Activated T-cell treated with anti-CD3 and anti-CD28 coated beads, Interleukin-2, amount 50 U/mL, for 1 hour (primary cell): ENCODE measurements around the gene GGA1.
"Not testable (repeated sequence)": the region's sequence is repeated elsewhere in the genome, so short reads cannot be mapped to it uniquely, and the experiment has no call there.

ENCODE experiments used
- DNase-seq: peaks from one replicate; pipeline ENCODE4 v3.0.0-alpha.2; 2020

The GGA1 gene

GRCh38 chr22:37610153-37610475, 1.5 kb downstream of the GGA1 start:
- DNase-seq: not testable (repeated sequence)

GRCh38 chr22:37610480-37611129, 2.0 kb downstream of the GGA1 start:
- DNase-seq: no peak

GRCh38 chr22:37611207-37611606, 2.6 kb downstream of the GGA1 start:
- DNase-seq: no peak

- no peak for DNase-seq
Observed at GRCh38 chr22:37616201-37617083, 7.8 kb downstream of the GGA1 start.

GRCh38 chr22:37617431-37617830, 8.8 kb downstream of the GGA1 start:
- no peak for DNase-seq

- no peak for DNase-seq
Observed at GRCh38 chr22:37618072-37618656, 9.5 kb downstream of the GGA1 start.

- DNase-seq: no peak
Observed at GRCh38 chr22:37618674-37619073, 10.0 kb downstream of the GGA1 start.

GRCh38 chr22:37619991-37620390, 11.4 kb downstream of the GGA1 start:
- no peak for DNase-seq

GRCh38 chr22:37621352-37621860, 12.8 kb downstream of the GGA1 start:
- DNase-seq: no peak

- peak; percentile 82 for DNase-seq
Observed at GRCh38 chr22:37623075-37624016, 14.7 kb downstream of the GGA1 start.

GRCh38 chr22:37624017-37624365, 15.4 kb downstream of the GGA1 start:
- DNase-seq: no peak

GRCh38 chr22:37624876-37625275, 16.2 kb downstream of the GGA1 start:
- DNase-seq: no peak

- no peak for DNase-seq
Observed at GRCh38 chr22:37625737-37626136, 17.1 kb downstream of the GGA1 start.

- DNase-seq: no peak
Observed at GRCh38 chr22:37626144-37626543, 17.5 kb downstream of the GGA1 start.

GRCh38 chr22:37626556-37627075, 18.0 kb downstream of the GGA1 start:
- no peak for DNase-seq

GRCh38 chr22:37627121-37627520, 18.5 kb downstream of the GGA1 start:
- no peak for DNase-seq

- DNase-seq: peak; percentile 55
Observed at GRCh38 chr22:37627545-37627944, 18.9 kb downstream of the GGA1 start.

GRCh38 chr22:37628830-37629229, 20.2 kb downstream of the GGA1 start:
- DNase-seq: no peak

GRCh38 chr22:37629928-37630327, 21.3 kb downstream of the GGA1 start:
- DNase-seq: no peak

- DNase-seq: no peak
Observed at GRCh38 chr22:37630839-37631435, 22.3 kb downstream of the GGA1 start.

GRCh38 chr22:37631448-37632173, 23.0 kb downstream of the GGA1 start:
- DNase-seq: no peak
